K562 (cell line): ENCODE results near the gene PRKCE. TPM values are rescaled to one million over a fixed set of nuclear protein-coding genes. Genes with fewer than 3 reads are reported as not detected.

Source experiments
- ATAC-seq: fragments of 200-7000 bp; cut with Tn5 transposase; 3 replicates; pipeline ENCODE4 v1.9.1; 2020; ENCODE audit warnings: moderate library complexity
- BruUV-seq: library from RNA; stranded (reverse); fragments of 400-500 nt; replicated peaks from 2 replicates; lab custom pipeline; 2021; lab: Mats Ljungman, UMichigan
- CTCF ChIA-PET: fragments of 300-600 bp; formaldehyde crosslinking; extraction: SDS; loops from one replicate; lab custom pipeline; 2021; ENCODE audit warnings: low intra/inter-chr PET ratio; lab: Yijun Ruan, JAX
- POLR2A ChIA-PET: fragments of 300-600, 350-650 bp; sonication (Branson Sonifier 250); formaldehyde crosslinking; extraction: SDS; loops from one replicate; lab custom pipeline; 2021; ENCODE audit warnings: antibody characterized with exemption, inconsistent platforms; lab: Yijun Ruan, JAX
- DNase-seq, 4 experiments: peaks; one replicate each; pipeline versions ENCODE4 v3.0.0 to v3.0.0-alpha.2; 2011 to 2018; ENCODE audit warnings: low spot score in 3 of 4, mixed read lengths in 3 of 4; ENCODE audit errors: extremely low read depth in 1 of 4
- FAIRE-seq: peaks from 2 replicates; lab custom pipeline; 2011; peaks lifted over from hg19 to GRCh38; lab: Jason Lieb, UNC
- H2AFZ ChIP-seq: 2 replicates; pipeline ENCODE4 v1.6.0; 2011; ENCODE audit warnings: low read depth, low read length, control low read depth, inconsistent platforms
- H3K27ac ChIP-seq: fragments of 200-600 bp; 3 replicates; pipeline ENCODE4 v1.8.0; 2011; ENCODE audit warnings: low read depth, mild to moderate bottlenecking, control low read depth, inconsistent platforms, low read length, moderate library complexity, mixed read lengths; ENCODE audit errors: extremely low read depth
- H3K27me3 ChIP-seq, 2 experiments: fragments of 300-600 bp in 1 of 2; 2 replicates in 1 of 2; 3 replicates in 1 of 2; pipeline versions ENCODE4 v1.6.0 to v1.8.0; 2011; ENCODE audit warnings: inconsistent platforms in 2 of 2, low read length in 2 of 2, mild to moderate bottlenecking in 1 of 2, mixed read lengths in 1 of 2, moderate library complexity in 1 of 2; ENCODE audit not compliant: control insufficient read depth in 2 of 2, insufficient read depth in 2 of 2
- H3K36me3 ChIP-seq: fragments of 300-600 bp; 3 replicates; pipeline ENCODE4 v1.8.0; 2011; ENCODE audit warnings: mild to moderate bottlenecking, low read length, inconsistent platforms; ENCODE audit not compliant: control insufficient read depth, insufficient read depth
- H3K4me1 ChIP-seq, 2 experiments: fragments of 200-600 bp in 1 of 2; replicated peaks in 1 of 2; 2 replicates in 1 of 2; 3 replicates in 1 of 2; pipeline versions ENCODE4 v1.5.1 to v1.8.0; 2011; ENCODE audit warnings: inconsistent platforms in 2 of 2, low read length in 2 of 2, mild to moderate bottlenecking in 1 of 2, mixed read lengths in 1 of 2, moderate library complexity in 1 of 2; ENCODE audit not compliant: control insufficient read depth in 2 of 2, insufficient read depth in 2 of 2
- H3K4me2 ChIP-seq: 2 replicates; pipeline ENCODE4 v1.6.1; 2011; ENCODE audit warnings: low read length, control low read depth, inconsistent platforms, mixed read lengths; ENCODE audit not compliant: insufficient read depth
- H3K4me3 ChIP-seq: fragments of 200-600 bp; sonication (generic), shearing (Covaris generic); 2 replicates; pipeline ENCODE4 v1.5.1; 2016; ENCODE audit warnings: control low read depth, inconsistent platforms
- H3K79me2 ChIP-seq: fragments of 200-600 bp; 3 replicates; pipeline ENCODE4 v1.8.0; 2011; ENCODE audit warnings: low read length, inconsistent platforms; ENCODE audit not compliant: control insufficient read depth, insufficient read depth
- H3K9ac ChIP-seq, 2 experiments: 2 replicates each; pipeline versions ENCODE4 v1.6.0 to v1.6.1; 2011; ENCODE audit warnings: low read depth in 2 of 2, low read length in 2 of 2, control low read depth in 1 of 2, inconsistent platforms in 1 of 2, mild to moderate bottlenecking in 1 of 2, mixed read lengths in 1 of 2; ENCODE audit not compliant: insufficient read depth in 1 of 2
- H3K9me1 ChIP-seq: one replicate; pipeline ENCODE4 v1.6.0; 2011; ENCODE audit warnings: inconsistent platforms, mild to moderate bottlenecking, low read length, moderate library complexity; ENCODE audit not compliant: control insufficient read depth, insufficient read depth
- H3K9me3 ChIP-seq: replicated peaks from 2 replicates; pipeline ENCODE4 v1.5.1; 2011; ENCODE audit warnings: low read depth, low read length, inconsistent platforms; ENCODE audit not compliant: control insufficient read depth, insufficient read depth
- H4K20me1 ChIP-seq: replicated peaks from 2 replicates; pipeline ENCODE4 v1.6.1; 2011; ENCODE audit warnings: low read length, inconsistent platforms, mixed read lengths; ENCODE audit not compliant: control insufficient read depth, insufficient read depth
- CLOCK ChIP-seq: fragments of 250-450 bp; sonication (Bioruptor Pico); IDR thresholded peaks from 2 replicates; pipeline ENCODE4 v1.4.0; 2020; ENCODE audit warnings: mild to moderate bottlenecking, moderate library complexity, borderline replicate concordance
- E2F3 ChIP-seq: fragments of 250-450 bp; sonication (Bioruptor Pico); IDR thresholded peaks from 2 replicates; pipeline ENCODE4 v1.4.0; 2020; ENCODE audit warnings: mild to moderate bottlenecking
- HINFP ChIP-seq: fragments of 450-650 bp; conservative IDR thresholded peaks from 2 replicates; pipeline ENCODE4 v1.6.1; 2016; ENCODE audit warnings: missing genetic modification characterization, low read depth, mild to moderate bottlenecking, control low read depth, missing compliant biosample characterization
- ILK ChIP-seq: fragments of 450-650 bp; IDR thresholded peaks from 2 replicates; pipeline ENCODE4 v1.6.1; 2016; ENCODE audit warnings: missing genetic modification characterization, low read depth, mild to moderate bottlenecking, missing compliant biosample characterization, moderate library complexity, borderline replicate concordance
- MAZ ChIP-seq, 2 experiments: fragments of 450-650 bp in 1 of 2; sonication (generic) in 1 of 2; formaldehyde crosslinking; IDR thresholded peaks in 1 of 2; conservative IDR thresholded peaks in 1 of 2; 2 replicates each; pipeline versions ENCODE4 v1.4.0 to v1.5.0; 2020; ENCODE audit warnings: mild to moderate bottlenecking in 1 of 2, missing genetic modification reagents in 1 of 2
- MNT ChIP-seq, 2 experiments: fragments of 450-650 bp; conservative IDR thresholded peaks; 2 replicates each; pipeline ENCODE4 v1.6.1; 2017; ENCODE audit warnings: mild to moderate bottlenecking in 2 of 2, moderate library complexity in 2 of 2
- PHB2 ChIP-seq: fragments of 450-650 bp; IDR thresholded peaks from 2 replicates; pipeline ENCODE4 v1.6.1; 2017; ENCODE audit warnings: low read depth
- POLR2B ChIP-seq: fragments of 450-650 bp; IDR thresholded peaks from 2 replicates; pipeline ENCODE4 v1.6.1; 2018; ENCODE audit warnings: low read depth; ENCODE audit not compliant: partially characterized antibody
- POU5F1 ChIP-seq: fragments of 150-350 bp; IDR thresholded peaks from 2 replicates; pipeline ENCODE4 v1.6.1; 2014; ENCODE audit warnings: borderline replicate concordance, low read length, low read depth, mild to moderate bottlenecking; ENCODE audit not compliant: partially characterized antibody
- RBM39 ChIP-seq: fragments of 200-400 bp; formaldehyde crosslinking; optimal IDR thresholded peaks from 2 replicates; pipeline ENCODE3; 2018; ENCODE audit warnings: low read depth, low read length
- ZNF121 ChIP-seq: sonication (generic); formaldehyde crosslinking; conservative IDR thresholded peaks from 2 replicates; pipeline ENCODE4 v1.8.0; 2022; ENCODE audit warnings: missing genetic modification reagents
- ZNF143 ChIP-seq: sonication (generic); formaldehyde crosslinking; IDR thresholded peaks from 2 replicates; pipeline ENCODE4 v1.9.0; 2022; ENCODE audit warnings: mild to moderate bottlenecking, missing genetic modification reagents
- ZNF253 ChIP-seq: fragments of 250-450 bp; sonication (Bioruptor Pico); conservative IDR thresholded peaks from 2 replicates; pipeline ENCODE4 v1.6.1; 2021; ENCODE audit warnings: mild to moderate bottlenecking
- ZNF347 ChIP-seq: fragments of 450-650 bp; formaldehyde crosslinking; IDR thresholded peaks from 2 replicates; pipeline ENCODE4 v1.4.0; 2020; ENCODE audit warnings: low read depth, mild to moderate bottlenecking, moderate library complexity
- ZNF79 ChIP-seq: fragments of 250-450 bp; sonication (Bioruptor Pico); IDR thresholded peaks from 2 replicates; pipeline ENCODE4 v1.4.0; 2020; ENCODE audit warnings: low read depth, mild to moderate bottlenecking, moderate library complexity
- WGBS: fragments of 100-300 bp; shearing (Covaris generic); methylation state at CpG from one replicate; pipeline ENCODE4 v1.1.6; 2016; ENCODE audit warnings: low coverage, mixed read lengths; ENCODE audit not compliant: insufficient coverage; ENCODE audit errors: missing lambda C conversion rate; 5-methylcytosine and 5-hydroxymethylcytosine counted together
- in situ Hi-C: fragments of 300-500 bp; cut with MboI; formaldehyde crosslinking; loops from 4 replicates; pipeline ENCODE4 v1.15.0; 2018; ENCODE audit warnings: inconsistent platforms, mixed read lengths
- intact Hi-C: fragments of 100-400 bp; cut with micrococcal nuclease; formaldehyde crosslinking; loops from 2 replicates; pipeline ENCODE4 v1.14.2; 2022
- polyA plus RNA-seq, 8 experiments: library from polyadenylated mRNA; depleted of rRNA in 4 of 8; stranded (reverse) in 5 of 8; unstranded in 3 of 8; fragments of >200 nt; fragmentation: Nextera tagmentation in 2 of 8; fragmentation: Illumina TruSeq in 1 of 8; extraction: Ambion mirVana in 2 of 8; extraction: Trizol in 1 of 8; gene quantifications; 2 replicates each; pipeline versions ENCODE4 v1.2.1 to v1.2.3, GENCODE V29; 2011 to 2014; ENCODE audit warnings: inconsistent platforms in 1 of 8, missing spikeins in 1 of 8
- total RNA-seq, 7 experiments: library from RNA; depleted of rRNA in 6 of 7; stranded (reverse); fragments of >200 nt in 6 of 7; fragmentation: Illumina TruSeq in 2 of 7; extraction: Trizol in 2 of 7; gene quantifications; 2 replicates each; pipeline versions ENCODE4 v1.2.1 to v1.2.3, GENCODE V29; 2011 to 2021; ENCODE audit warnings: low replicate concordance in 1 of 7

The PRKCE gene
- total and polyA plus RNA-seq, 9 of the 15 experiments (the other 6 are each of a cell fraction or from before 2014, with no cell fraction given) = 0.06 to 1.0 (median 0.22) TPM; not detected in 1

GRCh38 chr2:45890819-45891218, 239.3 kb downstream of the PRKCE start (continued):
- TF ChIP-seq POLR2B = no peak
- no peak for TF ChIP-seq MNT (conservative IDR thresholded peaks at IDR 0.05)
- no peak for TF ChIP-seq RBM39

GRCh38 chr2:45891719-45892424, 240.4 kb downstream of the PRKCE start:
- no peak overlapping the region for H3K9ac ChIP-seq
- H3K27ac ChIP-seq = no peak overlapping the region
- DNase-seq = no peak
- H3K79me2 ChIP-seq = no peaks in the 10 kb centered on the region
- no TSS peak for BruUV-seq
- intact Hi-C loops = no loop called here
- ChIA-PET POLR2A (no interaction called here), CTCF (no interaction called here)
- H4K20me1 ChIP-seq = no peaks in the 10 kb centered on the region
- no peak overlapping the region for H3K4me3 ChIP-seq
- no peaks in the 10 kb centered on the region for H3K4me1 ChIP-seq
- FAIRE-seq = no peak
- in situ Hi-C loops = no loop called here
- no peak for ATAC-seq
- no peak overlapping the region for H3K4me2 ChIP-seq
- H3K9me3 ChIP-seq = no peaks in the 10 kb centered on the region
- H3K9me1 ChIP-seq = no peaks in the 10 kb centered on the region
- no peaks in the 10 kb centered on the region for H3K36me3 ChIP-seq
- peaks cover 24 to 64% of the 10 kb centered on the region in 2 experiments for H3K27me3 ChIP-seq
- WGBS = 1% methylated on average over 8 of the region's 8 CpGs
- H2AFZ ChIP-seq = no peak overlapping the region
- TF ChIP-seq PHB2 (no peak), ILK (tag) (no peak), ZNF143 (CRISPR knock-in tag) (no peak), MAZ (CRISPR knock-in tag; conservative IDR thresholded peaks at IDR 0.05 in 1 of 2, IDR thresholded peaks at IDR 0.05 in 1 of 2) (no peak), ZNF121 (CRISPR knock-in tag) (no peak), CLOCK (no peak), ZNF253 (no peak), POU5F1 (no peak), E2F3 (CRISPR knock-in tag) (no peak), ZNF347 (CRISPR knock-in tag) (no peak), HINFP (tag) (no peak), ZNF79 (CRISPR knock-in tag) (no peak)
